Nucleus accumbens (tissue), 56 donors: ENCODE data around the gene TFCP2.
"Not testable (repeated sequence)": the region's sequence is repeated elsewhere in the genome, so short reads cannot be mapped to it uniquely, and the experiment has no call there.

ENCODE experiments used
- DNase-seq, 56 donors: peaks; one replicate each; lab custom pipeline; 2025; lab: John Stamatoyannopoulos, UW

TFCP2 gene

DNA sequence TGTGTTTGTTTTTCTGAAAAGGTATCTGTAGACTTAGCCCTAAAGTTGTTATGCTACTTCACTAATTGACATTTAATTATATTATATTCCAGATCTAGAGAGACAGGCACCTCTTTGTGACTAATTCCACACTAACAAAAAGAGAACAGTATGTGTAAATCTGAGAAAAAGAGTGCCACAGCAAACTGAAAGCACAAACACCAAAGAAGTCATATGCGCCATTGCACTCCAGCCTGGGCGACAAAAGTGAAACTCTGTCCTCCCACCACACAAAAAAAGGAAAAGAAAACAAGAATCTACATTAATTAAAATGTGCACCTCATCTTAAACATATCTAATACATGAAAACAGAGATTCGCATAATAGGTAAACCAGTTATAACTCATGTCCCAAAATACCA, 85.1 kb downstream of the TFCP2 start:
- DNase-seq: no peak

DNA sequence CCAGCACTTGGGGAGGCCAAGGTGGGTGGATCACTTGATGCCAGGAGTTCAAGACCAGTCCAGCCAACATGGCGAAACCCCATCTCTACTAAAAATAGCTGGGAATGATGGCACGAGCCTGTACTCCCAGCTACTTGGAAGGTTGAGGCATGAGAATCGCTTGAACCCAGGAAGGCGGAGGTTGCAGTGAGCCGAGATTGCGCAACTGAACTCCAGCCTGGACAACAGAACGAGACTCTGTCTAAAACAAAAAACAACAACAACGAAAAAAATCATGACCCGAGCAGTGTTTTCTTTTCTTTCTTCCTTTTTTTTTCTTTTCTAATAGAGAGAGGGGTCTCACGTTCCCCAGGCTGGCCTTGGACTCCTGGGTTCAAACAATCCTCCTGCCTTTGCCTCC, 86.0 kb downstream of the TFCP2 start:
- no peak for DNase-seq

- no peak for DNase-seq
Measured at GRCh38 chr12:51085757-51086156, 87.2 kb downstream of the TFCP2 start.

- DNase-seq: peak; percentile 40 to 99 (median 95)
Measured at GRCh38 chr12:51083126-51083833, 89.7 kb downstream of the TFCP2 start, which contains the start of gene CSRNP2. Gene CSRNP2 (minus strand): TSS chr12:51083596. CDS start chr12:51076561, 7,035 bp downstream.

GRCh38 chr12:51082561-51083125, 90.3 kb downstream of the TFCP2 start:
- peak in 25 of 56 donors; percentile 7 to 70 (median 41) for DNase-seq

DNA sequence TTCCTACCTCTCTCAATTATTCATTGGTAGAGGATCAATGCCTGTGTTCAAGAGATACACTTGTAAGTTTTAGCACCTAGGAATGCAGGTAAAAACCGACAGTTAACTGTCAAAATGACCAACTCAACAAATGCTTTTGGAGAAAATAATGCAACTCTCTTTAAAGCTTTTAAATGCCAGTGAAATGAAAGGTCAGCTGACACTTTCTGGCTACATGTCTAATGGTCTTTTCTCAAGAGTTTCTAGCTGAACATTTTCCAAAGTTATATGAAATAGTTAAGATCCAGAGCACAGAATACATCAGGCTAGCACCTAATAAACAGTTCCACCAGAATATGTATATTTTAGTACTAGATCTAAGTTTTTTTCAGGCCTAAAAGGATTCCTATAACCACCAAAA, 91.5 kb downstream of the TFCP2 start:
- no peak for DNase-seq

GRCh38 chr12:51080136-51080535, 92.8 kb downstream of the TFCP2 start:
- no peak for DNase-seq

DNA sequence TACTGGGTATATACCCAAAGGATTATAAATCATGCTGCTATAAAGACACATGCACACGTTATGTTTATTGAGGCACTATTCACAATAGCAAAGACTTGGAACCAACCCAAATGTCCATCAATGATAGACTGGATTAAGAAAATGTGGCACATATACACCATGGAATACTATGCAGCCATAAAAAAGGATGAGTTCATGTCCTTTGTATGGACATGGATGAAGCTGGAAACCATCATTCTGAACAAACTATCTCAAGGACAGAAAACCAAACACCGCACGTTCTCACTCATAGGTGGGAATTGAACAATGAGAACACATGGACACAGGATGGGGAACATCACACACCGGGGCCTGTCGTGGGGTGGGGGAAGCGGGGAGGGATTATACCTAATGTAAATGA, 94.1 kb downstream of the TFCP2 start:
- DNase-seq: not testable (repeated sequence)

- not testable (repeated sequence) for DNase-seq
Measured at GRCh38 chr12:51078346-51078745, 94.6 kb downstream of the TFCP2 start.

DNA sequence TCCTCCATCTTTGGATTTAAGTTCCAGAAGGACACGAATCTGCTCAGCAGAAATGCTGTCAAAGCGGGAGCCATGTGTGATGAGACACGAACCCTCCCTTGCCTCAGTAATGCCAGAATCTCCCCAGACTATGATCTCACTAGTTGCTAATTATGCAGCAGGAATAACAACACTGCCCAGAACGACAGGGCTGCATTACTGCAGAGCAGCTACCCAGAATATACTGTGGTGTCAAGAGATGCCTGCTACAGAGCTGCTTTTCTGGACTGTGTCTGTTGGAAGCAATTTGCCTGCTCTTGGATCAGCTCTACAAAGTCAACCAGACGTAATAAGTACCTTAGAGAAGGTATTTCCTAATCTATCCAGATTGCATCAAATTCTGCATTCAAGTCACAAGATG, 95.0 kb downstream of the TFCP2 start:
- peak in 28 of 56 donors; percentile 3 to 58 (median 20) for DNase-seq

- peak in 7 of 56 donors; percentile 2 to 18 (median 6) for DNase-seq
Measured at GRCh38 chr12:51076236-51076930, 96.6 kb downstream of the TFCP2 start.

- peak in 1 of 56 donors; percentile 2 for DNase-seq
Measured at GRCh38 chr12:51075390-51075789, 97.5 kb downstream of the TFCP2 start.

GRCh38 chr12:51071663-51072062, 101.3 kb downstream of the TFCP2 start:
- no peak for DNase-seq

- DNase-seq: no peak
Measured at GRCh38 chr12:51070004-51070403, 102.9 kb downstream of the TFCP2 start.

- DNase-seq: no peak
Measured at GRCh38 chr12:51067771-51068170, 105.2 kb downstream of the TFCP2 start.

DNA sequence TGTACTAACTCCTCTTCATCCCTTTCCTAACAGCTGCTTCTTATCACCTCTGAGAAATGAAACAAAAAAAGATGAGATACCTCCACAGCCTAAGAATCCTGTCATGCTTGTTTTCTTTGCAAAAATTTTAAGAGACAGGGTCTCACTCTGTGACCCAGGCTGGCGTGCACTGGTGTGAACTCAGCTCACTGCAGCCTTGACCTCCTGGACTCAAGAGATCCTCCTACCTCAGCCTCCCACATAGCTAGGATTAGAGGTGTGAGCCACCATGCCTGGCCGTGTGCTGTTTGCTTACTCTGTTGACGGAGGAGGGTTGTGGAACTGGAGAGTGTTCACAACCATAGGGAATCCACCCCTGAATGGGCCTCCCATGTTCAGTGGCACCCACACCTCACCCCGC, 105.7 kb downstream of the TFCP2 start:
- no peak for DNase-seq

DNA sequence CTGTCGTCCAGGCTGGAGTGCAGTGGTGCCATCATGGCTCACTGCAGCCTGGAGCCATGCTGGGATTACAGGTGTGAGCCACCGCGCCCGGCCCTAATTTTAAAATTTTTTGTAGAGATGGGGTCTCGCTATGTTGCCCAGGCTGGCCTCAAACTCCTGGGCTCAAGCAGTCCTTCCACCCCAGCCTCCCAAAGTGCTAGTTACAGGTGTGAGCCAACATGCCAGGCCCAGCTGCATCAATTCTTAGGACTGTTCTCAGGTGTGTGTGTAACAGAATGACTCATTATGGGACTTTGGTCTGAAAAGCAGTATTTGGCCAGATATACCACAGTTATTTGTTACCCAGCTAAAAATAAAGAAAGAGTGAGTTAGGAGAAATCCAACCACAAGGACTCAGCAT, 107.4 kb downstream of the TFCP2 start:
- DNase-seq: no peak

GRCh38 chr12:51062631-51063397, 110.1 kb downstream of the TFCP2 start:
- DNase-seq: no peak

DNA sequence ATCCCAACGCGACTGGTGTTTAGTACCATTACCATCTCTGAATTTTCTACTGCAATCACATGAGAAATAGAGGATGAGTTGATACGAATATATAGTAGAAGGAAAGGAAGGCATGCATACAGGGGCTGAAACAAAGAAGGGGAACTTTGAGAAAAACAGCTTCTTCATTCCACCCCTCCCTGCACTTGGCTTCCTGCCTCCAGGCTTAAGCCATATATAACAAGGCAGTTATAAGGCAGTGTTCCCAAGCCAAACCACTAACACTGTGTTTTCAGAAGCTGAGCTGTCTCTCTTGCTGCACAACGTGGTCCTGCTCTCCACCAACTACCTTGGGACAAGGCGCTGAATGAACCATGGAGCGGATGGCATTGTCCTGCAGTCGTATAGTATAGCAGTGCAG, 113.8 kb downstream of the TFCP2 start:
- no peak for DNase-seq

- no peak for DNase-seq
Measured at GRCh38 chr12:51056242-51056641, 116.7 kb downstream of the TFCP2 start.

GRCh38 chr12:51055060-51055459, 117.9 kb downstream of the TFCP2 start:
- no peak for DNase-seq
